ENCODE data around the gene NEURL1.

Gene NEURL1

DNA sequence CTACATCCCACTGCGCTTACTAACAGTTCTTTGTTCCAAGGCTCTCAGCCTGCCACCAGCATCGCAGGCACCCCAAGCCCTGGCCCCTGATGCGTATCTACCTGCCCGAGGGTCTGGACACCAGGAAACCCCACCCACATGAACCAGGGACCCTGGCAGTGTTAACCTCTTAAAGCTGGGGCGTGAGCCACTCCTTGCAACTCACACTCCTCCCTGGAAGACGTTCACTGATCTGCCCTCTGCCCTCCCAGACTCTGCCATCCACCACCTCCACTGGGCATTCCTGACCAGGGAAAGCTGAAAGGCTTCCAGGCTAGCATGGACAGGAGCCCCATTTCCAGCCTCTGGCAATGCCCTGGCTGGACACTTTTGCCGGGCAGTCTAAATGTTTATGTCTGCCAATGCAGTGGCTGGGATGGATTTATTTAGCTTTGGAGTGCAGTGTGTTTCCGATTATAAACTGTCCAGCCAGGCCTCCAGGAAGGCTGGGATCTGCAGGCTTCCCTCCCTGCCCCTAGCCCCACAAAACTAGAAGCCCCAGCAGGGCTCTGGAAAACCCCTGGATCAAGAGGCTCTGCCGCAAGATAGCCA, 117.5 kb downstream of the NEURL1 start:
- no peak for DNase-seq

DNA sequence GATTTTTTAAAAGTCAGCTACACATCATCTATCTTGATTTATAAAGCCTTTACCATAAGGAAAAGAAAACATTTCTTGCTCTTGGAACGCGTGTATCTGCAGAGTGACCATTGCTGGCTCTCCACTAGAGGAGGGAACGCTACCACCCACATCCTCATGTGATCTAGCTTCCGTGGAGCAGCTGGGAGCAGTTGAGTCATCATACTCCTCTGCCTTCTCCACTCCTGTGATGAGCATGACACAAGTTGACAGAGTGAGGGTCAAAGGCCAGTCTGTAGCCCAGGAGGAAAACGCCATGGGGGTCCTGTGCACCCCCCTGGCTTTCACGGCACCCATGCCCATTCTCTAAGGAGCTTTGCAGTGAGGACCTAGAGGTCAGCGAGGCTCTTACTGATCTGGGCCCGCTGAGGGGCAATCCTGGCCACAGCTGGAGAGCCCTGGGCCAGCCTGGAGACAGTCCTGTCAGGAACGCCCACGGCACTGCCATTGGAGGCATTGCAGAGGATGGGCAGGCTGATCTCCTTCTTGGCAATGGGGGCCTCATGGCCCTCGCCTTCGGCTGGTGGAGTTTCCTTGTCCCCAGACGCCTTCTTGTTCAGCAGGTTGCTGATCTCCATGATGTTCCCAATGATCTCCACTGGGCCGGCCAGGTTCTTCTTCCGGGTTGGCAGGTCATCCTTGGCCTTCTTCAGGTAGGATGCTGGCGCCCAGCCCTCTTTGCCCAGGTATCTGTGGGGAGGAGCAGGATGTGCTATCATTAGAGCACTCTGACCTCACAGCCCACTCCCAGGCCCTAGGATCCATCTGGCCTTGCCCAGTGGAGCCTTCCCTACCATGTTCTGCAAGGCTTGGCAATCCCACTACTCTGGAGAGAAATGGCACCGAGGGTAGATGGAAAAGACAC, 119.2 kb downstream of the NEURL1 start:
- no peak for DNase-seq

DNA sequence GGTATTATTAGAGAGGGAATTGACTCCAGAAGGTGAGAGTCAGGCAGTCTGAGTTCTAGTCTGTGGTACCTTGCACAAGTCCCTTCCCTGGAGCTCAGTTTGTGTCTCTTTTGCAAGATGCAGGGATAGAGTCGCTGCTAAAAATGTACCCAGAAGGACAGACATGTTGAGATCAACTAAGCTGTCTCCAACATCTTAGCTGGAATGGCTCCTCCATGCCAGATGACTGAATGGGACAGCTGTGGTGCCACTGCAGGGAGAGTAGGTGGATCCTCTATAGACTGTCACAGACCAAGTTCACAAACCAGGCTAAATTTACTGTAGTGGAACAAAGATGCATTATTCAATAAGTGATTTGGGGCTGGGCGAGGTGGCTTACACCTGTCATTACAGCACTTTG, 120.1 kb downstream of the NEURL1 start:
- DNase-seq: no peak

DNA sequence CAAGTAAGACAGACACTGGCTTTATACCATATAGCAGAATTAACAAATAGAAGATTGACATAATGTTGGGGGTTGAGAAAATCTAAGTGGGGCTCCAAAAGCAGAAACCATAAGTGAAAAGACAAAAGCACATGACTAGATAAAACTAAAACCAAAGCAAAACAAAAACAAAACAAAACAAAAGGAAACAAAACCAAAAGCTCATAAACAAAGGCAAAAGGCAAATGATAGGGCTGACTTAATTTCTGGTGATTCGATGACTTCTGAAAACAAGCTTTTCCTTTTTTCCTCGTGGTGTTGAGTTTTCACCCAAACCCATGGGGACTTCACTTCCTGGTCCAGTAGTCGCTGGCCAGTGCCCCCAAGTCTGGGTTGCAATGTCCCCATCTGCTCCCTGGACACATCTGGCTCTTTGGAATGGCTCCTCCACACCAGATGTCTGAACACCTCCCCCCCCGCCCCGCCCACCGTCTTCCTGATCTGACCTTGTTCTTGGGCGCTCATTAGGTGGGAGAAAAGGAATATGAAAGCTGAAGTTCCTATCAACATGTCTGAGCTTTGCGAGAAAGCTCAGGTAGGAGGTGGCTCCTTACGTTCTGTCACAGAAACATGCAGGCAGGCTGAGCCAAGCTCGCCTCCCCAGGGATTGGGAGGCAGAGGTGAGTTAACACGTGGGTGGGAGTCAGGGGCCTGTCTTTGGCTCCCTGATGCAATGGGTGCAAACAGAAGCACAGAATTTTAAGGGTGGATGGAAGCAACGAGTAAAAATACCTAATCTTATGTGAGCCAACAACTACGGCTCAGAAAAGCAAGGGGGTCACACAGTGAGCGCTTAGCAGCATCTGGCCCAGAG, 121.0 kb downstream of the NEURL1 start:
- no peak for DNase-seq

DNA sequence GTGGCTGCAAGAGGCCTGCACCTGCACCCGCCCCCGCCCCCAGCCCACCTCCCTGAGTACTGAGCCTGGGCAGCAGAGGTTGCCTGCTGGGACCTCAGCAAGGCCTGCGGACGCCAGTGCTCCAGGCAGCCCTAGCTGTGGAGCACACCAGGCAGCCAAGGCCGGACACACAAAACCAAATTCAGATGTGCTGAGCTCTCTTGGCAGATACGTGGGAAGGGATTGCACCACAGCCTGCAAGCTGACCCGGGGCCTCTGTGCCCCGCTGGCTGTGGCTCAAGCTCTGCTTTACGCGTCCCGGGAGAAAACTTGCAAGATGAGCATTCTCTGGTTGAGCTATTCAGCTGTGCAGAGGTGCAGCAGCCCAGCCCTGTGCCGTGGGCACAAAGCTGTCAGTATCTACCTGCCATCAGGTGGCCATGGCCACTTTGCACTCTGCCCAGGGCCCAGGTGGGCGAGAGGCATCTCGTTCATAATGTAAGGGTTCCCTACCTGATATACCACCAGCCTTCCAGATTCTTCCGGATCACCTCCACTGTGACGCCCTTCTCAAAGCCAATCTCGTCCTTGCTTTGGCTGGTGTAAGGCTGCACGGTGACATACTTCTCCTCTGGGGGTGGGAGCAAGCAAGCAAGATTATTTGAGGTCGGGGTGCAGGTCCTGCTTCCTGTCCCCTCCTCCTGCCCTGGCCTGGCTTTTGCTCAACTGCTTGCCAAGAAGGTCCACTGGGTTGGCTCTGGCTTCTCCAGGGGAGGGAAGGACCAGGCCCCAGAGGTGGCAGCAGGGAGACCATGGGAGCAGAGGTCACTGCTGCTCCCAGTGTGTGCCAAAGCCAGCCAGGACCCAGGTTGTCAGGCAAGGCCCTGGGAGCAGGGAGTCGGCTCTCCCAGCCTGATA, 123.4 kb downstream of the NEURL1 start:
- peak; percentile 61 for DNase-seq

DNA sequence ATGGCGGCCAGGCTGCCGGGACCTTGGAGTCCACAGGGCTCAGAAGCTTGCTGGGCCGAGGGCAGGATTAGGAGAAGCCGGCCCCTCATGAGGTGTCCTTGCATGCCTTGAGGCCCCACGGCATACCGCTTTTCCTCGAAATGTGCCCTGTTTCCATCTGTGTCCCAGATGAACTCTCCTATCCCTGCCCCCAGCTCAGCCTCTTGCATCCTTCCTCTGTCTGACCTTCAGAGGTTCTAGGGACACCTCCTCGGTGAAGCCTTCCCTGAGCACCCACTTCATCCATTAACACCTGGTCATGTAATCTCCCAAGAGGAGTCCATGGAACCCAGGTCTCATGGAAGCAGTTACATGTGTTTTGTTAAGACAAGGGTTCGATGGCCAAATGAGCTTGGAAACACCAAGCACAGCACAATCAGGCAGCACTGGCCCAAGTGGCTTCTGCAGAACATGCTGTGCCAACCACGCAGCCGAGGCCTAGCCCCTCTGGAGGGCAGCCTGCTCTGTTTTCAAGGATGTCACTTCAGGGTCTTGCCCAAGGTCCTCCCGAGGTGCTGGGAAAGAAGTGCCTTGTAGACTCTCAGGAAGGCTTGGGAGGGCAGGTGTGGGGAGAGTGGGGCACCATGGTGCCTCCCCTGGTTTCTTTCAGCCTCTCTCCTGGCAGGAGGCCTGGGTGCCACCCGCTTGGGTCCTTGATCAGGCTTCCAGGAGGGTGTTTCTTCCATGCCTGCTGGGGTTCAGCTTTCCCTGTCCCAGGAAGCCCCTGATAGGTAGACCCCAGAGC, 124.3 kb downstream of the NEURL1 start:
- DNase-seq: no peak

DNA sequence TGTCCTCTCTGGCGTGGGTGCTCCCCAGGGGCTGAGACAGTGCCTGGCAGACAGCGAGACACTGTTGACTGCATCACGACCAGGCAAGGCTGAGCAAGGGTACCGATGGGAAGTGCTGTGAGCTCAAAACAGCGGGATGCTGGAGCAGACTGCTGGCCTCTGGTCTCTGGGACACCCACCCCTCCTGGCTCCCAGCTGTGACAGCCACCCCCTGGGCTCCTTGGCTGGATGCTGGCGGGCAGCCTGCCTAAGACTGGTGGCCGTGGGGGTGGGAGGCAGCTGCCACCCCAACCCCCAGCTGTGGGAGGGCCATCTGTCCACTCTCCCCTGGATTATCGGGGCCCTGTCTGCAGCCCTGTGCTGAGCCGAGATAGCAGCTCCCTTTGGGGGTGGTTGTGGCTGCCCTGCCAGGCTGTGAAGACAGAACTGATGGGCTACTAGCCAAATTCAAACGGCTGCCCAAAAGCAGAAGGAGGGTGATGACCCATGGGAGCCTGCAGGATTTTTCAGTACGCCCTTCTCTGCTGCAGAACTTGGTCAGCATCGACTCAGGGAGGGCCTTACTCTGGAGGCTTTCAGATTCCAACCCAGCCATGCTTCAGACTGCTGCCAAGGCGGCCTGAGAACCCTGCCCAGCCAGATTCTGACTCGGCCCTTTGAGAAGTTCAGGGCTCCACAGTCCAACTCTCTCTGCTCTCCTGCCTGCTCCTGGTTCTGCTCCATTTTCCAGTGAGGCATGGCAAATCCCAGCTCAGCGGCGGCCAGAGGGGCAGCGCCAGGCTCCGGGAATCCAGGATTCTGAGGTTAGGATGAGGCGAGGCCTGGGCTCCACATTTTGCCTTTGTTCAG, 125.3 kb downstream of the NEURL1 start:
- DNase-seq: no peak

DNA sequence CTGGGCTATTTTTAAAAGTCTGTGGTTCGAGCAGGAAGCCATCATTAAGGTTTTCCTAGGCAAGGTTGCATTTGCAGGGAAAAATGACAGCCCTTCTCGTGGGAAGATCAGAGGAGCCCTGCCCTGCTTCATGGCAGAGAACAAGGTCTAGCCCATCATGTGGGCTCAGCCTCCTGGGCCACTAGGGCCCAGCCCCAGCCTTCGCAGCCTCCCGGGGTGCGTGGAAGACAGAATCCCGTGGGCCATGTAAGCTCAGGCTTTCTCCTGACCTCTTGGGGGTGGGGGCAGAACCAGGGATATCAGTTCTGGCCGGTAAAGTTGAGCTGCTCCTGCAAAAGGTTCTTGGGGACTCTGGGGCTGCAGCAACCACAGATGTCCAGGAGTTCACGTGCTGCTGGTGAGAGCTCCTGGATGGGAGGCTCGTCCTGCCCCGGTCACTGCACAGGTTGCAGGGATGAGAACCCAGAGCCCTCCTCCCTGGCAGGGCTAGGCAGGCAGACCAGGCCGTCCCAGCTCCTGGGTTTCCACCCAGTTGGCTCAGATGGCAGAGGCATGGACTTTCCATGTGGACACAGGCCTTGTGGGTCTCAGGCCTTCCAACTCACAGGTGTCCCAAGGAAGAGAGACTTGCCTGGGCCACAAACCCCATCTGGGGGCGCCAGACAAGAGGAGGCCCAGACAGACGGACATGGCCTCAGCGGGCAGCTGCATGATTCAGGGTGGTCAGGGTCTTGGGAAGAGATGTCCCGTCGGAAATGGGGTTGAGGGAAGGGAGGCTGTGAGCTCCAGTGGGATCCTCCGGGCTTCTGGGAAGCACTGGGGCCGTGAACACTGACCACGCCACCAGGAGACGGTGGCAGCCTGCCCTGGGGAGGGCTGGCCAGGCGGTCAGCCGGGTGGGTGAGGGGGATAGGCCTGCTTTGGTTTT, 126.2 kb downstream of the NEURL1 start:
- no peak for DNase-seq

DNA sequence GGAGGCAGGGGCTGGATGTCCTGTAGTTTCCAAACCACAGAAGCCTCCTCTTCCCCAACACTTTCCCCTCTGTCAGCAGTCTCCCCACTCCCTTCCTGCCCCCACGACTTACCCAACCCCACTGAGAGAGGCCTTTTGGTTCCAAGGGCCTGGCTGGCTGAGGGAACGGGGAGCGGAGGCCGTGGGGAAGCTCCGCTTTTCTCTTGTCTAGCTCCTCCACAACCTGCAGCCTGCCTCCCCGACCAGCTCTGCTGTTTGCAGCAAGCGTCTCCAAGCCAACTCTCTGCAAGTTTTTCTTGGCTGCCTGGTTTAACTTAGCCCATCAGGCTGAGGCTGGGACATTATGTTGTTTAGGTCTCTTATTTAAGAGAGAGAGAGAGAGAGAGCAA, 126.8 kb downstream of the NEURL1 start:
- no peak for DNase-seq

DNA sequence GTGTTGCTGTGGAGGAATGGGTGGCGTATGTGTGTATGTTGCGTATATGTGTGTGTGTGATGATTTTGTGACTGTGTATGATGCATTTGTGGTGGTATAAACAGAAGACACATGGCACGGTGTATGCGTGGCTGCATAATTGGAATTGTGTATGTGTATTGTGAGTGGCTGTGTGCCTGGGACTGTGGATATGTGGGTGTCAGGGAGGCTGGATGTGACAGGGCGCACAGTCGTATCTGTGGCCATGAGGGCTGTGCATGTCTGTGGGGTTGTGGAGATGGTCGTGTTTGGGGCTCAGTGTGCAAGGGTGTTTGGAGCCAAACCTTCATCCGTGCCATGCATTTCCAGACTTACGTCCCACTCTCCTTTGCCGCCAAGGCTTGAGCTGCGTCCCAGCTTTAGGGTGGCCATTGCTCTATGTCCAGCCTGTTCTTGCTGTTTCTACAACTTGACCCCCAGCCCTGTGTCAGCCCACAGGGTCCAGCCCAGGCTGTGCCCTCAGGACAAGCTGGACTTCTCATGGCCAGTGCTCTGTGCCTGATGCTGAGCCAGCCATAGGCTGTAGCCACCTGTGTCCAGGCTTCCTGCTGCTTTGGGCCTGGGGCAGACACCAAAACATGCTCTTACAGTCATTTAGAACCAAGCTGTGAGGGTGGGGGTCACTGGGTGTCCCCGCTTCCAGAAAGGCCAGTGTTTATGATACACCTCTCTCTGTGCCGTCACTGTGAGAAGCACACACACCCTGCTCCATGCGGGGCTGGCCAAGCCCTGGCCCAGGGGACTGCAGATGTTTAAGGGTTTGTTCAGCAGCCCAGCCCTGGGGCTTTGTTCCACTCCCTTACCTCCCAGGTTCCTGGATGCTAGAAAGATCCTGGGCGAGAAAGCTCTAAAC, 127.6 kb downstream of the NEURL1 start:
- DNase-seq: no peak

DNA sequence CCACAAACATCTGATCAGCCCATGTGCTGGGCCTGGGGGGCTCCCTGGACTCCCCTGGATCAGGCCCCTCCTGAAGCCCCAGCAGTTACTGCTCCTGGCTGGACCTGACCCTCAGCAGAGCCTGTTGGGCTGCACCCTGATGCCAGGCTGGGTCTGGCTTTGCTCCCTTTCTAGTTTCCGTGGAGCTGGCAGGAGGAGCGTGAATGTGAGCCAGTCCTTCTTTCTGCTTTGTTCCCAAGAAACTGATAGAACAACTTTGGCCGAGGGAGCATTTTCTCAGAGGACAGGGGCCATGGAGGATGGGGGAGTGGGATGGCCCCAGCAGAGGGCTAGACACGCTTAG, 128.2 kb downstream of the NEURL1 start:
- no peak for DNase-seq

DNA sequence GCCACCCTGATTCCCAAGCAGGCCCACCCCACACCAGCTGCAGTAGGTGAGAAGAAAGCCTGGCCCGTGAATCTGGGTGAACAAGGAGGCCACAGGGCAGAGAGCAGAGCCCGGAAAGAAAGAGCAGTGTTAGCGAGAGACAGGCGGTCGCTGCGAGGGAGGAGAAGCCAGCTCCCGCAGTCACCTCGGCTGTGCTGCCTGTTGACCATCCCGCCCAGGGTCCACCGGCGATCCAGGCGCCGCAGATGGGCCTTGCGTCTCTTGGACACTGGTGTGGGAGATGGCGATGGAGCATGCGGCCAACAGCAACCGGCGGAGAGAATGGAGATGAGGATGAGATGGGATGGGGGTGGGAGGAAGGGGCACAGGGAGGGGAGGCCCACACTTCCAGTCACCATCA, 128.8 kb downstream of the NEURL1 start:
- no peak for DNase-seq

DNA sequence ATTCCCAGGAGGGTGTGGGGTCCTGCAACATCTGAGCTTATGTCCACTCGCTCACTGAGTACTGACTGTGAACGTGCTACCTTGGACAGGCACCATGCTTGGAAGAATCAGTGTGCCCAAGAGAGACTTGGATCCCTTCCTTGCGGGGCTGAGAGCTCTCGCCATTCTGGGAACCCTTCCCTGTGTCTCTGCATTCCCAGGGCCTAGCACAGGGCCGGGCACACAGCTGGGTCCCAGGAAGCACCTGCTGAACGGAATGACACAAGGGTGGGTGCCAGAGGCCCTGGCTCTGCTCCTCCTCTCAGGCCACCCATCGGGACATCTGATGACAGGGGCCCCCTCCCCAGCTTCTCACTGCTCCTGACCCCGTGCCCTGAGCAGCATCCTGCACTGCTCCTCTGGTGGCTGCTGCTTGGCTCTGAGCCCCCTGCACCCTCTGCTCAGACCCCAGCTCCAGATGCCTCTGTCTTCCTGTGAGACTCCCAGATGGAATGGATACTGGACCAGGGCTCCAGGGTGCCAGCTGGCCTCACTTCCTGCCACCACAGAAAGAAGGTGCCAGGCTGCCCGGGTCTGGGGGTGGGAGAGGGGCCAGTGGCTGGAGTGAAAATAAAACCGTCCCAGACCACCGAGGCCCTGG, 129.6 kb downstream of the NEURL1 start:
- no peak for DNase-seq

DNA sequence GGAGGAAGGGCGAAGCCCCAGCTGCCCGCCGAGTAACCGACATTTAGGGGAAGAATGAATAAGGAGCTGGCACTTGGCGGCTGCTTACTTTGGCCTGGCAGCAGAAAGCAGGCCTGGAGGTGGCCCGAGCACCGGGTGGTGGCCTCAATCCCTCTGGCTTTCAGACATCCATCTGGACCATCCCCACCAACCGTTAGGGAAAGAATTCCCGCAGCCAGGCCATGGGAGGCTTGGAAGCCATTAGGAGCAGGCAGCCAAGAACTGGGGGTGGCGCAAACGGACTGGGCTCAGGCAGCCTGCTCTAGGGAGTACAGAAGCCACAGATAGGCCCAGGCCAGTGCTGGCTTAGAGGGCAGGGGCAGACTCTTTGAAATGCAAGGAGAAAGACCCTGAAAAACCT, 132.7 kb downstream of the NEURL1 start:
- no peak for DNase-seq

DNA sequence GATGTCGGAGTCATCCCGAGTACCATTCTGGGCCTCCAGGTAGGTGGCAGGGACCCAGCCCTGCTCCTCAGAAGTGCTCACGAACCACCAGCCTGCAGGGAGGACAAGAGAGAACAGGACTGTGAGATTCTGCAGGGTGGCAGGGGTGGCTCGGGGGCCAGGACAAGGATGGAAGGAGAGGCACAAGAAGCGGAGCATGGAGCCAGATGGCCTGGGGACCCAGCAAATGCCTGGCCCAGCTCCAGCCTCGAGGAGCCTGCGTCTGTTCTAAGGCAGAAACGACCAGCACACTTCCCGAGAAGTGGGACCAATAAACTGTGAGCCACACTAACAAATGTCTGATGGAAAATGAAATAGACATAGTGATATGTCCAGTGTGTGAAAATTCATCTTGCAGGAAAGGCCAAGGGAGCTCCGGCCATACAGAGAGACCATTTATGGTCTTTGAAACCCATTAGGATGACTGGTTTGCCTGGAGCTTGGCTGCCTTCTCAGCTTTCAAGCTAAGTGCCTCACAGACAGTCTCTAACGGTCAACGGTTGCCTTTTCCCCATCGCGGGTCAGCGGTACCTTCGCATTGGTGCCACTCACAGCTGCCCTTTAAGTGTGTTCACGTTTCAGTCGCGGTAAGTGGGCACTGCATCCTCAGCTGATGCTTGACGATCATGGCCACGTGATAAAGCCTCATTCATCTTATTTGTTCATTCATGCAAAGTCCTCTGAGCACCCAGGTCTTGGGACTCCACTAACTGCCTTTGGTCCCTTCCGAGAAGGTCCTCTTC, 133.8 kb downstream of the NEURL1 start:
- no peak for DNase-seq

DNA sequence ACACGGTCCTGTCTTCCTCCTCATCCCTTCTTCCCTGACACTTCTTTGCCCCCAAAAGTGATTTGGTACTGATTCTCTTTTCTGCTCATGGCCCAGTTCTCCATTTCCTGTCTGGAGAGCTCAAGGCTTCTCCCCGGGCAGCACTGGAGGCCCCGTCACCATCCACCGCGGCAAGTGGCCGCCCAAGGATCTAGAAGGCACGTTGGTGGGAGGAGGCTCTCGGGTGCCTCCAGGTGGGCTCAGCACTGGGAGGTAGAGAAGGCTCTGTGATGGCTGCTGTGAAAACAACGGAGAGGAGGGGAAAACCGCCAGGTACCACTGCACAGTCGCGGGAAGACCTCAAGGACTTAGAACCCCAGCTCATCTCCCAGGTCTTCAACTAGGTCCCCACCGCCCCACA, 134.4 kb downstream of the NEURL1 start:
- DNase-seq: no peak

DNA sequence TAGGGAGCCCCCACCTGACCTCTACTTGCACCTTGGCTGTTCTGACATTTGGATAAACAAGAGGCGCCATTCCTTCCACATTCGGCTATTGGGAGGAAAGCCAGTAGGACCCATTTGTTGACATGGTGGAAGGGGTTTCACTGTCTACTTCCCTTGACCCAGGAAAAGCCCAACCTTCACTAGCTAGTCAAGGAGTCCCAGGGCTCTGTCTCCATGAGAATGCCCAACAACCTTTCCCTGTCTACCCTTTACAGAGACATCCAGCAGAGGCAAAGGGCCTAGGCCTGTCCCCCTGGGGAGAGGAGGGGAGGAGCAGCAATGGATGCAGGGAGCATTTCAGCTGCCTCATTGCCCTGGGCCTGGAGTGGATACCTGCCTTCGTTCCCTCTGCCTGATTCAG, 136.1 kb downstream of the NEURL1 start:
- DNase-seq: no peak

Measured in GOT3 (cell line).